Measurements from ENCODE around the gene DISP3.

The DISP3 gene

DNA sequence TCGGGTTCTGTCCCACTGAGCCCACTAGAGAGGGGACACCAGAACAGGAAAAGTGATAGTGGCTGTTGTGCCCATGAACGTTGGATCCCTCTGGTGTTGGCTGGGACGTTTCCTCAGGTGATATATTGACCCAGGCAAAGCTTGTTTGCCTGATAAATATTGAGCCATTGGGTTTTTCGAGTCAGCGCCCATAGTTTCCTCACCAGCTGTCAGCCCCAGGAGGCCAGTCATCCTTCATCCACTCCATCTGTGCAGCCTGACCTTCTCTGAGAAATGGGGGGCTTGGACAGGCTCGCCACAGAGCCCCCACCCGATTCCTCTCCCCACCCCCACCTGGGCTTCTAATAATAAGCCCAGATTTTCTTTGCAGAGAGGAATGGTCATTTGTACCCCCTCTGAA, 13.3 kb downstream of the DISP3 start:
- no peak overlapping the region for H3K9ac ChIP-seq (ENCODE audit: low read depth, low read length)
- H3K36me3 ChIP-seq (ENCODE audit: insufficient read depth, low read length), result no peaks in the 10 kb centered on the region
- no peak overlapping the region for H3K4me2 ChIP-seq (ENCODE audit: low read length)
- peaks cover 18% of the 10 kb centered on the region for H3K27me3 ChIP-seq (ENCODE audit: control insufficient read depth, insufficient read depth, low read length)
- H3K9me3 ChIP-seq (replicated peaks; ENCODE audit: low read length), result no peaks in the 10 kb centered on the region
- H3K4me3 ChIP-seq (ENCODE audit: low read length), result no peak overlapping the region
- no peaks in the 10 kb centered on the region for H3K4me1 ChIP-seq (ENCODE audit: control insufficient read depth, insufficient read depth, low read length)

DNA sequence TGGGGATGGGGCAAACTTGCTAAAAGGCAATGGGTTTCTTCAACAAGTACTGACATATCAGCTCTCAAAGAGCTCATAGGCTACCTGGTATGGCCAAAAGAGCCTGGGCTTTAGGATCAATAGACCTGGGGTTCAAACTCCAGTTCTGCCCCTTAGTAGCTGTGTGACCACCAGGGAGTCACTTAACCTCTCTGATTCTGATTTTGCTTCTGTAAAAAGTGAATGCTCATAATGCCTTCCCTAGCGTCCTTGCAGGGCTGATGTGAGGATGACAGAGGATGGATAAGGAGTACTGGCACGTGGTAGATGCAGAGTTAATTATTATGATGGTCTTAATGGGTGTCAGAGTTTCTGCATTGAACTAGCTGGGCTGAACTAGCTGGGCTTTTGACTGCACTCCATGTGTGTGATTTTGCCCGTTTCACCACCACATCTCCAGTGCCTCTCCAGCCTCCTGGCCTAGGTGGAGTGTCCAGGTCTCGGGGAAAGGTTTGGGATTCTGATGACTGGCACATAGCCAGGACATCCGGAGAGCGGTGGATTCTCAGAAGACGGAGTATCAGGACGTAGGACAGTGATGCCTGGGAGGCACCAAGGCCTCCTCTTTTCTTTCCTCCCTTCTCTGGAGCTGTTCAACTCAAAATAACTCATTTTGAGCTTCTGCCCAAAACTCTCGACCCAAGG, 15.2 kb downstream of the DISP3 start:
- H3K36me3 ChIP-seq (ENCODE audit: insufficient read depth, low read length), result no peaks in the 10 kb centered on the region
- no peak overlapping the region for H3K4me3 ChIP-seq (ENCODE audit: low read length)
- H3K27me3 ChIP-seq (ENCODE audit: control insufficient read depth, insufficient read depth, low read length), result peaks cover 2% of the 10 kb centered on the region
- no peaks in the 10 kb centered on the region for H3K4me1 ChIP-seq (ENCODE audit: control insufficient read depth, insufficient read depth, low read length)
- no peaks in the 10 kb centered on the region for H3K9me3 ChIP-seq (replicated peaks; ENCODE audit: low read length)
- no peak overlapping the region for H3K4me2 ChIP-seq (ENCODE audit: low read length)
- no peak overlapping the region for H3K9ac ChIP-seq (ENCODE audit: low read depth, low read length)

DNA sequence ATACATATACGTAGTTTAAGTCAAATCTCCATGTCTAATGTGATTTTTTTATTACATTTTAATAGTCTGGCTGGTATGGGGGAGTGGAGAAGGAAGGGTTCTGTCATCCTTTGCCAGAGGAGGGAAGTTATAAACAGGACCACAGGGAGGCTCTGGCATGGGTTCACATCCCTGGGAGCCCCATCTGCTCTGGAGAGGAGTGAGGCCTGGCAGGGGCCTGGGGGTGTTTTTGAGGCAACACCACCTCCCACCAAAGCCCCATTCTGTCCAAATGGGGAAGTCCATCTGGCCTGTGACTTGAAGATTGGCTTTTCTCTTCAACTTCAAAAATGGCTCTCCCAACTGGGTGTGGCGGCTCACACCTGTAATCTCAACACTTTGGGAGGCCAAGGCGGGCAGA, 15.8 kb downstream of the DISP3 start:
- Histone ChIP-seq H3K9me3 (replicated peaks; ENCODE audit: low read length) (no peaks in the 10 kb centered on the region), H3K4me3 (ENCODE audit: low read length) (no peak overlapping the region), H3K4me1 (ENCODE audit: control insufficient read depth, insufficient read depth, low read length) (no peaks in the 10 kb centered on the region), H3K9ac (ENCODE audit: low read depth, low read length) (no peak overlapping the region), H3K4me2 (ENCODE audit: low read length) (no peak overlapping the region), H3K36me3 (ENCODE audit: insufficient read depth, low read length) (no peaks in the 10 kb centered on the region), H3K27me3 (ENCODE audit: control insufficient read depth, insufficient read depth, low read length) (peaks cover 5% of the 10 kb centered on the region)

DNA sequence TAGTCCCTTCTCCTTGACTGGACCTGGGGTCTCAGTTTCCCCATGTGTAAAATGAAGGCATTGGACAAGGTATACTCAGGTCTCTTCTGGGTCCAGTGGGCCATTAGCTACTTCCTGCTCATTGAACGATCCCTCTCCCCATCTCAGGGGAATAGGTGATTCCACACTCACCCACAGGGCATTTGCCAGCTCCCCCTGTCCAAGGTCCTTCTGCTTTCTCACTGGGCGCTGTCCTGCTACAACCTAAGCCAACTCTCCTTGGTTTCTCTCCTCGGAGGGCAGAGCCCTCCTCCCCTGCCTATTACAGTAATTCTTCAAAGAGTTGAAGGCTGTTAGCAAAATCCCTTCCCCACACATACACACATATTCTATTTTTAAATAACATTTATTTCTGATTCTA, 16.6 kb downstream of the DISP3 start:
- Histone ChIP-seq H3K4me1 (ENCODE audit: control insufficient read depth, insufficient read depth, low read length) (no peaks in the 10 kb centered on the region), H3K4me2 (ENCODE audit: low read length) (no peak overlapping the region), H3K27me3 (ENCODE audit: control insufficient read depth, insufficient read depth, low read length) (peaks cover 10% of the 10 kb centered on the region), H3K9ac (ENCODE audit: low read depth, low read length) (no peak overlapping the region), H3K4me3 (ENCODE audit: low read length) (no peak overlapping the region), H3K9me3 (replicated peaks; ENCODE audit: low read length) (no peaks in the 10 kb centered on the region), H3K36me3 (ENCODE audit: insufficient read depth, low read length) (no peaks in the 10 kb centered on the region)

DNA sequence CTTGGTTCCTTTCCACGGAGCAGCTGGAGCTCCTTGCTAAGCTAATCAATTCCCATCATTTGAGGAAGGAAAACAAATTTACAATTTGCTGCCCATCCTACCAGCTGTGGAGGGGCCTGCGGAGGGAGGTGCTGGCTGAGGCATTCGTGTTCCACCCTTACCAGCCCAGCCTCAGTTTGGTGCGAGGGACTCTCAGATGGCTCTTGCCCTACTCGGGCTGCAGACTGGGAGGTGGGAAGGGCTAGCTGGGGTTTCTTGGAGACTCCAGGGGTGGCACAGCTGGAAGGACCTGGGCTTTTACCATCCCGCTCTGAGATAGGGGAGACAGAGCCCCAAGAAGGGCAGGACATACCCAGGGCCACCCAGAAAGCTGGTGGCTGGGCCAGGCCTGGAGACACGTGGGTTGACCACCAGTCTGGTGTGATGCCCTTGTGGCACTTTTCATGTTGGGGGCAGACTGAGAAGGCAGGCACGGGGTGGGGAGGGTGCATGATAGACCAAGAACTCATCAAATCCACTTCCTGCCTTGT, 17.7 kb downstream of the DISP3 start:
- Histone ChIP-seq H3K27me3 (ENCODE audit: control insufficient read depth, insufficient read depth, low read length) (peaks cover 10% of the 10 kb centered on the region), H3K9ac (ENCODE audit: low read depth, low read length) (no peak overlapping the region), H3K4me1 (ENCODE audit: control insufficient read depth, insufficient read depth, low read length) (no peaks in the 10 kb centered on the region), H3K4me3 (ENCODE audit: low read length) (no peak overlapping the region), H3K36me3 (ENCODE audit: insufficient read depth, low read length) (no peaks in the 10 kb centered on the region), H3K4me2 (ENCODE audit: low read length) (no peak overlapping the region), H3K9me3 (replicated peaks; ENCODE audit: low read length) (peaks cover 2% of the 10 kb centered on the region)

DNA sequence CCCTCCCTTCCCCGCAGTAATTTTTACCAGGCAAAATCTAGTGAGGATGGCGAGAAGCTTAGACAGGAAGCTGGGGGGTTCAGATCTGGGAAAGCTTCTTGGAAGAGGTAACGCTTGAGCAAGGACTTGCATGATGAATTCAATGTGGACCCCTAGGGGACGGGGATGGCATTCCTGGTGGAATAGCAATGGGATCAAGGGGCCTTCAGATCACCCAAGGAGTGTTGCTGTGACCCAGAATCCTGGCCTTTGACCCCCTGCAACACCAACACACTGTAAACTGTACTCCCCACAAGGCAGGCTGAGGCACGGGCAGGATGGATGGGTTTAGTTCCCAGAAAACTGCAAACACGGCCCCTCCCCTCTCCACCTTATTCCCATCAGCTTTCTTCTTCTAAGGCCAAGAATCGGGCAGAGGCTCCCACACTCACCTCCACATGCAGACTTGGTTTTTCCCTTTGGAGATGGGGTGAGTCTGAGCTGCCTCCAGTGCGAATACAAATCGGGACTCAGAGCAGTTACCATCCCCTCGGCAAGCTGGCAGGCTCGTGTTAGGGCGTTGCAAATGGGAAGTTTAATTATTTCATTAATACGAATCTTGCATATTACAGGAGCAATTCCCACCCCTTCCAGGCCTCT, 20.1 kb downstream of the DISP3 start:
- H3K27me3 ChIP-seq (ENCODE audit: control insufficient read depth, insufficient read depth, low read length), result peaks cover 10% of the 10 kb centered on the region
- H3K9ac ChIP-seq (ENCODE audit: low read depth, low read length), result no peak overlapping the region
- H3K4me2 ChIP-seq (ENCODE audit: low read length), result no peak overlapping the region
- no peak overlapping the region for H3K4me3 ChIP-seq (ENCODE audit: low read length)
- no peaks in the 10 kb centered on the region for H3K36me3 ChIP-seq (ENCODE audit: insufficient read depth, low read length)
- peaks cover 2% of the 10 kb centered on the region for H3K9me3 ChIP-seq (replicated peaks; ENCODE audit: low read length)
- no peaks in the 10 kb centered on the region for H3K4me1 ChIP-seq (ENCODE audit: control insufficient read depth, insufficient read depth, low read length)

DNA sequence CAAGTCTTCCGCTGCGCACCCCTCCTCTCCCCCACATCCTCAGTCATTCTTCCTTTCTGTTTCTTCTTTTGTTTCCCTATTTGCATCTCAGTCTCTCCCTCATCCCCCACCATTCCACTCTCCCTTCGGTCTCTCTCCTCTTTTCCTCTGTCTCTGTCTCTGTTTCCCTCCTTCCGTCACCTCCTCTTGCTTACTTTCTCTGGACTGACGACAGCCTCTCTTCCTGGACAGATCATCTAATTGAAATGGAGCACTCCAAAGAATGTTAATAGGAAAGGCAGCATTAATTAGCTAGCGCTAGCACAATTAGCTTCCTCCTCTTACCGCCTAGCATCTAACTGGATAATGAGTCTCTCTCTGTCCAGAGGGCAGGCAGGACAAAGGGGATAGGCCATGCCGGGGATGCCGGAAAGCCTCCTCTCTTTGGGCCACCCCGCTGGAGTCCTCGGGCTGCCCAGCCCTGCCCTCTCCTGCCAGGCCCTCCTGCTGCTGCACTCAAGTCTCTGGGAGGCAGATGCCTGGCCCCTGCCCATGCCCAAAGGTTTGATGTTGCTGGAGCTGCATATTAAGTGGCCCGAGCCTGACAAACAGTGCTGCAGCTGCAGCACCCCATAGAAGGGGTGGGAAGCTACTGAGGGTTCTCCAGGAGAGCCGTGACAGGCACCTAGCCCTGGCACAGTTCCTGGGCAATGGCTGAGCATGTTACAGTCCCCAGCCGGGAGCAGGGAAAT, 20.8 kb downstream of the DISP3 start:
- peaks cover 10% of the 10 kb centered on the region for H3K27me3 ChIP-seq (ENCODE audit: control insufficient read depth, insufficient read depth, low read length)
- H3K4me1 ChIP-seq (ENCODE audit: control insufficient read depth, insufficient read depth, low read length), result no peaks in the 10 kb centered on the region
- H3K9ac ChIP-seq (ENCODE audit: low read depth, low read length), result no peak overlapping the region
- H3K9me3 ChIP-seq (replicated peaks; ENCODE audit: low read length), result peaks cover 2% of the 10 kb centered on the region
- H3K36me3 ChIP-seq (ENCODE audit: insufficient read depth, low read length), result no peaks in the 10 kb centered on the region
- H3K4me3 ChIP-seq (ENCODE audit: low read length), result no peak overlapping the region
- H3K4me2 ChIP-seq (ENCODE audit: low read length), result no peak overlapping the region

DNA sequence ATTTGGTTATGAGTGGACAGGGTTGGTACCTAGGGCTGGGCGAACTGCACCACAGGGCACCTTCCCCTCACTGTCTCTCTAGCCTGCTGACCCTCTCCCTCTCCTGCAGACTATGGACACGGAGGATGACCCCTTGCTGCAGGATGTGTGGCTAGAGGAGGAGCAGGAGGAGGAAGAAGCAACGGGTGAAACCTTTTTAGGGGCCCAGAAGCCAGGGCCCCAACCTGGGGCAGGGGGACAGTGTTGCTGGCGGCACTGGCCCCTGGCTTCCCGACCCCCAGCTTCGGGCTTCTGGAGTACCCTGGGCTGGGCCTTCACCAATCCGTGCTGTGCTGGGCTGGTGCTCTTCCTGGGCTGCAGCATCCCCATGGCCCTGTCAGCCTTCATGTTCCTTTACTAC, 21.9 kb downstream of the DISP3 start:
- Histone ChIP-seq H3K4me3 (ENCODE audit: low read length) (no peak overlapping the region), H3K4me1 (ENCODE audit: control insufficient read depth, insufficient read depth, low read length) (no peaks in the 10 kb centered on the region), H3K36me3 (ENCODE audit: insufficient read depth, low read length) (no peaks in the 10 kb centered on the region), H3K4me2 (ENCODE audit: low read length) (no peak overlapping the region), H3K9me3 (replicated peaks; ENCODE audit: low read length) (peaks cover 5% of the 10 kb centered on the region), H3K27me3 (ENCODE audit: control insufficient read depth, insufficient read depth, low read length) (peaks cover 10% of the 10 kb centered on the region), H3K9ac (ENCODE audit: low read depth, low read length) (no peak overlapping the region)

DNA sequence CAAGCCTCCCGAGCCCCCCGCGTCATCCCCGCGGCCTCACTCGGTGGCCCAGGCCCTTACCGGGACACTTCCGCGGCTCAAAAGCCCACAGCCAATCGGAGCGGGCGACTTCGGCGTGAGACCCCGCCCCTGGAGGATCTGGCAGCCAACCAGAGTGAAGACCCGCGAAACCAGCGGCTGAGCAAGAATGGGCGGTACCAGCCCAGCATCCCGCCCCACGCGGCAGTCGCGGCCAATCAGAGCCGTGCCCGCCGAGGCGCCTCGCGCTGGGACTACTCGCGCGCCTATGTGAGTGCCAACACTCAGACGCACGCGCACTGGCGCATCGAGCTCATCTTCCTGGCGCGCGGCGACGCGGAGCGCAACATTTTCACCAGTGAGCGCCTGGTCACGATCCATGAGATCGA, 22.5 kb downstream of the DISP3 start:
- H3K4me3 ChIP-seq (ENCODE audit: low read length), result no peak overlapping the region
- no peak overlapping the region for H3K4me2 ChIP-seq (ENCODE audit: low read length)
- no peaks in the 10 kb centered on the region for H3K36me3 ChIP-seq (ENCODE audit: insufficient read depth, low read length)
- H3K27me3 ChIP-seq (ENCODE audit: control insufficient read depth, insufficient read depth, low read length), result peaks cover 10% of the 10 kb centered on the region
- H3K9ac ChIP-seq (ENCODE audit: low read depth, low read length), result no peak overlapping the region
- H3K9me3 ChIP-seq (replicated peaks; ENCODE audit: low read length), result peaks cover 8% of the 10 kb centered on the region
- H3K4me1 ChIP-seq (ENCODE audit: control insufficient read depth, insufficient read depth, low read length), result no peaks in the 10 kb centered on the region

DNA sequence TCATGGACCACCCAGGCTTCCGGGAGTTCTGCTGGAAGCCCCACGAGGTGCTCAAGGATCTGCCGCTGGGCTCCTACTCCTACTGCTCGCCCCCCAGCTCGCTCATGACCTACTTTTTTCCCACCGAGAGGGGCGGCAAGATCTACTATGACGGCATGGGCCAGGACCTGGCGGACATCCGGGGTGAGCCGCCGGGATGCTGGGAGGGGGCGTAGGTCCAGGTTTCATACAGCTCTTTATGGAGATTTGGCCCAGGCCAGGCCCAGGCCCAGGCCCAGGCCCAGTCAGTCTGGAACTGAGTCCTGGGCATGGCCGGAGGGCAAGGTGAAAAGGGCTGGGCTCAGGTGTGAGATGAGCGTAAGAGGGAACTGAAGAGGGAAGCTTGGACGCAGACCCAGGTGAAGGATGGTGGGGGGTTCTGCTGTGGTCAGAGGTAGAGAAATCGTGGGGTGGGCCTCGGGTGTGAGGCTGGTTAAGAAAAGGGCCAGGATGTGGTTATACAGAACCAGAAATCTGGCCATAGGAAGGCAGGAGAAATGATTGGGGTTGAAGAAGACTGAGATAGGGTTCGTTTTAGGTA, 23.0 kb downstream of the DISP3 start:
- H3K36me3 ChIP-seq (ENCODE audit: insufficient read depth, low read length), result no peaks in the 10 kb centered on the region
- H3K4me1 ChIP-seq (ENCODE audit: control insufficient read depth, insufficient read depth, low read length), result no peaks in the 10 kb centered on the region
- H3K27me3 ChIP-seq (ENCODE audit: control insufficient read depth, insufficient read depth, low read length), result peaks cover 10% of the 10 kb centered on the region
- peaks cover 8% of the 10 kb centered on the region for H3K9me3 ChIP-seq (replicated peaks; ENCODE audit: low read length)
- H3K4me3 ChIP-seq (ENCODE audit: low read length), result no peak overlapping the region
- no peak overlapping the region for H3K9ac ChIP-seq (ENCODE audit: low read depth, low read length)
- no peak overlapping the region for H3K4me2 ChIP-seq (ENCODE audit: low read length)

DNA sequence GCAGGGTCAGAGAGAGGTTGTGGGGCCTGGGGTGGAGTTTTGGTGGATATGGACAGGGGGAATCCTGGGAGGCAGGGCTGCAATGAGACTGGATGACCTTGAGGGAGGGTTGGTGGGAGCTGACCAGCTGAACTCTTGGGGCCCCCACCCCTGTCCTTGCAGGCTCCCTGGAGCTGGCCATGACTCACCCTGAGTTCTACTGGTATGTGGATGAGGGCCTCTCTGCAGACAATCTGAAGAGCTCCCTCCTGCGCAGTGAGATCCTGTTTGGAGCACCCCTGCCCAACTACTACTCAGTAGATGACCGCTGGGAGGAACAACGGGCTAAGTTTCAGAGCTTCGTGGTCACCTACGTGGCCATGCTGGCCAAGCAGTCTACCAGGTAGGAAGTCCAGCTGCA, 23.6 kb downstream of the DISP3 start:
- peaks cover 8% of the 10 kb centered on the region for H3K9me3 ChIP-seq (replicated peaks; ENCODE audit: low read length)
- no peaks in the 10 kb centered on the region for H3K4me1 ChIP-seq (ENCODE audit: control insufficient read depth, insufficient read depth, low read length)
- H3K4me2 ChIP-seq (ENCODE audit: low read length), result no peak overlapping the region

More for the DNA sequence above, 23.6 kb downstream of the DISP3 start:
- H3K9ac ChIP-seq (ENCODE audit: low read depth, low read length), result no peak overlapping the region
- H3K4me3 ChIP-seq (ENCODE audit: low read length), result no peak overlapping the region
- H3K36me3 ChIP-seq (ENCODE audit: insufficient read depth, low read length), result no peaks in the 10 kb centered on the region
- peaks cover 10% of the 10 kb centered on the region for H3K27me3 ChIP-seq (ENCODE audit: control insufficient read depth, insufficient read depth, low read length)

All from skeletal muscle satellite cell (primary cell).